Natural killer cell (primary cell): Measurements from ENCODE around the gene GAREM1. TPM values are rescaled to one million over a fixed set of nuclear protein-coding genes. Genes with fewer than 3 reads are reported as not detected.

Experiments used
- ATAC-seq, 3 donors: fragments of 150-1000 bp in 2 of 3; fragments of 200-7000 bp in 1 of 3; cut with Tn5 transposase; 1 replicate in 1 of 3; 2 replicates in 2 of 3; pipeline ENCODE4 v1.10.0; 2021; ENCODE audit warnings: mild to moderate bottlenecking in 2 of 3, moderate library complexity in 2 of 3
- DNase-seq, 2 donors: peaks; one replicate each; pipeline versions ENCODE4 v3.0.0 to v3.0.0-alpha.2; 2013 to 2021; ENCODE audit warnings: mixed read lengths in 1 of 2
- H3K27ac ChIP-seq: one replicate; pipeline ENCODE4 v1.5.1; 2013; ENCODE audit warnings: mild to moderate bottlenecking, low read length
- H3K27me3 ChIP-seq: one replicate; pipeline ENCODE4 v1.6.1; 2013; ENCODE audit warnings: low read length; ENCODE audit not compliant: control insufficient read depth, insufficient read depth
- H3K36me3 ChIP-seq: one replicate; pipeline ENCODE4 v1.6.1; 2013; ENCODE audit warnings: low read length; ENCODE audit not compliant: control insufficient read depth, insufficient read depth
- H3K4me1 ChIP-seq: one replicate; pipeline ENCODE4 v1.6.1; 2013; ENCODE audit warnings: low read length; ENCODE audit not compliant: control insufficient read depth, insufficient read depth
- H3K4me3 ChIP-seq: one replicate; pipeline ENCODE4 v1.5.1; 2013; ENCODE audit warnings: low read length
- H3K9me3 ChIP-seq: one replicate; pipeline ENCODE4 v1.6.1; 2013; ENCODE audit warnings: low read length; ENCODE audit not compliant: control insufficient read depth, insufficient read depth
- H3K27ac Mint-ChIP-seq, 2 donors: one replicate each; pipeline ENCODE4 v1.8.0; 2022; ENCODE audit warnings: mild to moderate bottlenecking in 2 of 2, mixed read lengths in 2 of 2, moderate library complexity in 1 of 2
- H3K27me3 Mint-ChIP-seq, 2 donors: one replicate each; pipeline ENCODE4 v1.8.0; 2022; ENCODE audit warnings: low read depth in 2 of 2, mixed read lengths in 2 of 2
- H3K36me3 Mint-ChIP-seq: one replicate; pipeline ENCODE4 v1.8.0; 2022; ENCODE audit warnings: mixed read lengths
- H3K4me1 Mint-ChIP-seq, 2 donors: one replicate each; pipeline ENCODE4 v1.8.0; 2022; ENCODE audit warnings: mixed read lengths in 2 of 2
- H3K4me3 Mint-ChIP-seq: one replicate; pipeline ENCODE4 v1.8.0; 2022; ENCODE audit warnings: mild to moderate bottlenecking, moderate library complexity, mixed read lengths
- H3K9me3 Mint-ChIP-seq, 2 donors: one replicate each; pipeline ENCODE4 v1.8.0; 2022; ENCODE audit warnings: mixed read lengths in 2 of 2
- CTCF ChIP-seq: fragments of 200-600 bp; IDR thresholded peaks from one replicate; pipeline ENCODE4 v1.8.0; 2022; ENCODE audit warnings: antibody characterized with exemption
- WGBS: methylation state at CpG from one replicate; pipeline ENCODE4 v1.1.7; 2013; ENCODE audit warnings: missing lambda C conversion rate; ENCODE audit not compliant: insufficient coverage; 5-methylcytosine and 5-hydroxymethylcytosine counted together
- intact Hi-C: fragments of 100-400 bp; cut with micrococcal nuclease; formaldehyde crosslinking; loops from one replicate; pipeline ENCODE4 v1.14.2; 2022
- total RNA-seq, 4 donors: library from RNA; stranded (reverse); fragments of 120-200 nt in 1 of 4; gene quantifications; one replicate each; pipeline versions ENCODE4 v1.2.3 to v1.2.4, GENCODE V29; 2013 to 2022

GAREM1 gene
- total RNA-seq, 3 donors from 2014 or later (not counting 1 experiment from before 2014, with no cell fraction given): 0.09 TPM; not detected in 2

GRCh38 chr18:32440518-32440917, 30.2 kb downstream of the GAREM1 start:
- no peak for ATAC-seq
- no peak for TF ChIP-seq CTCF
- no peaks in the 10 kb centered on the region for H3K36me3 Mint-ChIP-seq
- Histone ChIP-seq H3K36me3 (no peaks in the 10 kb centered on the region), H3K27me3 (no peaks in the 10 kb centered on the region), H3K27ac (no peak overlapping the region), H3K9me3 (no peaks in the 10 kb centered on the region), H3K4me1 (no peaks in the 10 kb centered on the region), H3K4me3 (no peak overlapping the region)
- no peak for DNase-seq
- no peaks in the 10 kb centered on the region for H3K9me3 Mint-ChIP-seq
- no peak overlapping the region for H3K27ac Mint-ChIP-seq
- WGBS: 93% methylated on average over 4 of the region's 4 CpGs
- no peak overlapping the region for H3K4me3 Mint-ChIP-seq
- intact Hi-C loops: no loop called here
- H3K4me1 Mint-ChIP-seq: no peaks in the 10 kb centered on the region
- H3K27me3 Mint-ChIP-seq: peaks cover 2 to 12% of the 10 kb centered on the region in 2 donors

- peak in 1 of 2 donors; percentile 6 for DNase-seq
- Histone ChIP-seq H3K4me3 (no peak overlapping the region), H3K27ac (no peak overlapping the region), H3K9me3 (no peaks in the 10 kb centered on the region), H3K27me3 (no peaks in the 10 kb centered on the region), H3K4me1 (no peaks in the 10 kb centered on the region), H3K36me3 (no peaks in the 10 kb centered on the region)
- intact Hi-C loops: no loop called here
- H3K4me3 Mint-ChIP-seq: no peak overlapping the region
- H3K27ac Mint-ChIP-seq: no peak overlapping the region
- TF ChIP-seq CTCF: no peak
- WGBS: 90% methylated on average over 1 of the region's 1 CpG
- peaks cover 2 to 12% of the 10 kb centered on the region in 2 donors for H3K27me3 Mint-ChIP-seq
- no peaks in the 10 kb centered on the region for H3K4me1 Mint-ChIP-seq
- H3K9me3 Mint-ChIP-seq: no peaks in the 10 kb centered on the region
- no peaks in the 10 kb centered on the region for H3K36me3 Mint-ChIP-seq
- no peak for ATAC-seq
These were observed 30.9 kb downstream of the GAREM1 start for GRCh38 chr18:32439802-32440201.

GRCh38 chr18:32439241-32439640, 31.4 kb downstream of the GAREM1 start:
- Mint-ChIP-seq H3K36me3 (no peaks in the 10 kb centered on the region), H3K27me3 (peaks cover 2 to 12% of the 10 kb centered on the region in 2 donors), H3K4me1 (no peaks in the 10 kb centered on the region), H3K27ac (no peak overlapping the region), H3K4me3 (no peak overlapping the region), H3K9me3 (no peaks in the 10 kb centered on the region)
- TF ChIP-seq CTCF: no peak
- no peak for DNase-seq
- no peak for ATAC-seq
- no peaks in the 10 kb centered on the region for H3K4me1 ChIP-seq
- no peaks in the 10 kb centered on the region for H3K9me3 ChIP-seq
- intact Hi-C loops: no loop called here
- H3K27ac ChIP-seq: no peak overlapping the region
- H3K27me3 ChIP-seq: no peaks in the 10 kb centered on the region
- H3K36me3 ChIP-seq: no peaks in the 10 kb centered on the region
- no peak overlapping the region for H3K4me3 ChIP-seq
- WGBS: 73% methylated on average over 2 of the region's 2 CpGs

- DNase-seq (no peak), ATAC-seq (no peak)
- Mint-ChIP-seq H3K4me3 (no peak overlapping the region), H3K36me3 (no peaks in the 10 kb centered on the region), H3K9me3 (no peaks in the 10 kb centered on the region), H3K4me1 (no peaks in the 10 kb centered on the region), H3K27ac (no peak overlapping the region), H3K27me3 (peaks cover 2 to 12% of the 10 kb centered on the region in 2 donors)
- H3K4me1 ChIP-seq: no peaks in the 10 kb centered on the region
- intact Hi-C loops: no loop called here
- H3K27ac ChIP-seq: no peak overlapping the region
- no peaks in the 10 kb centered on the region for H3K9me3 ChIP-seq
- H3K4me3 ChIP-seq: no peak overlapping the region
- no peak for TF ChIP-seq CTCF
- WGBS: 88% methylated on average over 6 of the region's 8 CpGs
- H3K27me3 ChIP-seq: no peaks in the 10 kb centered on the region
- no peaks in the 10 kb centered on the region for H3K36me3 ChIP-seq
These were observed 32.5 kb downstream of the GAREM1 start for GRCh38 chr18:32438173-32438572.
